HepG2 (cell line): ENCODE results near the gene ZG16. TPM values are rescaled to one million over a fixed set of nuclear protein-coding genes. Genes with fewer than 3 reads are reported as not detected.

Source experiments
- AKAP8 ChIP-seq: sonication (generic); formaldehyde crosslinking; IDR thresholded peaks from 2 replicates; pipeline ENCODE4 v1.5.1; 2020; ENCODE audit warnings: mild to moderate bottlenecking, missing genetic modification reagents
- ARID5B ChIP-seq: IDR thresholded peaks from 2 replicates; pipeline ENCODE4 v1.4.0; 2020; ENCODE audit warnings: mild to moderate bottlenecking, missing genetic modification reagents
- CHD4 ChIP-seq: fragments of 200-600 bp; sonication (generic); IDR thresholded peaks from 2 replicates; pipeline ENCODE4 v1.7.0; 2017; ENCODE audit warnings: mild to moderate bottlenecking, low read length, borderline replicate concordance
- ELF3 ChIP-seq: IDR thresholded peaks from 2 replicates; pipeline ENCODE4 v1.6.1; 2016; ENCODE audit warnings: missing genetic modification reagents, missing compliant biosample characterization
- ETV5 ChIP-seq: IDR thresholded peaks from 2 replicates; pipeline ENCODE4 v1.6.1; 2018; ENCODE audit warnings: missing biosample characterization, missing genetic modification reagents, inconsistent platforms, borderline replicate concordance
- MXD3 ChIP-seq: IDR thresholded peaks from 2 replicates; pipeline ENCODE4 v1.6.1; 2016; ENCODE audit warnings: mild to moderate bottlenecking, missing biosample characterization, missing genetic modification reagents
- MYPOP ChIP-seq: sonication (generic); formaldehyde crosslinking; IDR thresholded peaks from 2 replicates; pipeline ENCODE4 v1.8.1; 2023; ENCODE audit warnings: mild to moderate bottlenecking, moderate library complexity, missing genetic modification reagents
- NCOA2 ChIP-seq: sonication (generic); formaldehyde crosslinking; IDR thresholded peaks from 2 replicates; pipeline ENCODE4 v1.8.0; 2022; ENCODE audit warnings: inconsistent platforms
- NFATC3 ChIP-seq: sonication (generic); formaldehyde crosslinking; IDR thresholded peaks from 2 replicates; pipeline ENCODE4 v1.5.1; 2020; ENCODE audit warnings: mild to moderate bottlenecking, missing genetic modification reagents
- NKX3-1 ChIP-seq: sonication (generic); formaldehyde crosslinking; IDR thresholded peaks from 2 replicates; pipeline ENCODE4 v1.5.0; 2020; ENCODE audit warnings: missing genetic modification reagents
- PAF1 ChIP-seq: IDR thresholded peaks from 2 replicates; pipeline ENCODE4 v1.6.1; 2016; ENCODE audit warnings: missing genetic modification reagents, missing compliant biosample characterization
- PREB ChIP-seq: sonication (generic); formaldehyde crosslinking; IDR thresholded peaks from 2 replicates; pipeline ENCODE4 v1.4.0; 2020; ENCODE audit warnings: missing genetic modification reagents
- RELA ChIP-seq: sonication (generic); formaldehyde crosslinking; IDR thresholded peaks from 2 replicates; pipeline ENCODE4 v1.4.0; 2020; ENCODE audit warnings: missing genetic modification reagents
- REXO4 ChIP-seq: sonication (generic); formaldehyde crosslinking; IDR thresholded peaks from 2 replicates; pipeline ENCODE4 v1.8.0; 2022; ENCODE audit warnings: missing genetic modification reagents, mild to moderate bottlenecking, borderline replicate concordance
- SRSF9 ChIP-seq: fragments of 200-400 bp; formaldehyde crosslinking; IDR thresholded peaks from 2 replicates; pipeline ENCODE4 v1.6.1; 2018; ENCODE audit warnings: borderline replicate concordance, mild to moderate bottlenecking, low read depth, low read length; ENCODE audit not compliant: insufficient read depth, poor library complexity, severe bottlenecking
- STAG1 ChIP-seq: sonication (generic); formaldehyde crosslinking; IDR thresholded peaks from 2 replicates; pipeline ENCODE4 v1.4.0; 2020; ENCODE audit warnings: missing genetic modification reagents
- ZBTB39 ChIP-seq: sonication (generic); formaldehyde crosslinking; IDR thresholded peaks from 2 replicates; pipeline ENCODE4 v1.5.0; 2020; ENCODE audit warnings: missing genetic modification reagents
- ZNF232 ChIP-seq: sonication (generic); formaldehyde crosslinking; IDR thresholded peaks from 2 replicates; pipeline ENCODE4 v1.4.0; 2020; ENCODE audit warnings: missing genetic modification reagents, borderline replicate concordance
- ZNF501 ChIP-seq: sonication (generic); formaldehyde crosslinking; IDR thresholded peaks from 2 replicates; pipeline ENCODE4 v1.5.1; 2020; ENCODE audit warnings: mild to moderate bottlenecking, moderate library complexity, missing genetic modification reagents
- ZNF614 ChIP-seq: IDR thresholded peaks from 2 replicates; pipeline ENCODE4 v1.6.1; 2018; ENCODE audit warnings: missing biosample characterization, missing genetic modification reagents, inconsistent platforms, borderline replicate concordance
- ZSCAN25 ChIP-seq: sonication (generic); formaldehyde crosslinking; IDR thresholded peaks from 2 replicates; pipeline ENCODE4 v1.8.0; 2022; ENCODE audit warnings: mild to moderate bottlenecking, missing genetic modification reagents
- polyA plus RNA-seq, 8 experiments: library from polyadenylated mRNA; depleted of rRNA in 3 of 8; stranded (reverse) in 7 of 8; unstranded in 1 of 8; fragments of >200 nt; fragmentation: Illumina TruSeq in 4 of 8; extraction: Trizol in 4 of 8; gene quantifications; 2 replicates each; pipeline versions ENCODE4 v1.2.1 to v1.2.3, GENCODE V29; 2011 to 2016; ENCODE audit warnings: low read depth in 4 of 8, missing spikeins in 1 of 8, mixed read lengths in 1 of 8; ENCODE audit not compliant: insufficient read depth in 1 of 8
- total RNA-seq, 5 experiments: library from RNA; depleted of rRNA; stranded (reverse); fragments of >200 nt; fragmentation: Illumina TruSeq; extraction: Trizol; gene quantifications; 2 replicates each; pipeline ENCODE4 v1.2.3, GENCODE V29; 2016; ENCODE audit warnings: low read depth in 1 of 5

Gene ZG16
- total and polyA plus RNA-seq, 2 of the 13 experiments (the other 11 are each of a cell fraction or from before 2014, with no cell fraction given), result 0.04 to 0.07 TPM

GRCh38 chr16:29765167-29766032, 12.7 kb upstream of the ZG16 start (continued):
- TF ChIP-seq PREB (CRISPR knock-in tag) (no peak), ZBTB39 (CRISPR knock-in tag) (no peak), SRSF9 (no peak), ZNF614 (no peak), ZSCAN25 (CRISPR knock-in tag) (peak; percentile 89), REXO4 (CRISPR knock-in tag) (no peak), NCOA2 (CRISPR knock-in tag) (peak; percentile 97), ZNF501 (CRISPR knock-in tag) (peak; percentile 94), MYPOP (CRISPR knock-in tag) (peak; percentile 93), NFATC3 (peak; percentile 76; the same call in 1 of the 2 replicates), ZNF232 (peak; percentile 94; the same call in 1 of the 2 replicates), RELA (CRISPR knock-in tag) (0 out of 2 replicates have a peak, but pooled peaks have one; percentile 55), ELF3 (CRISPR knock-in tag) (peak; percentile 80; the same call in 1 of the 2 replicates), ETV5 (CRISPR knock-in tag) (peak; percentile 99), STAG1 (CRISPR knock-in tag) (peak; percentile 45), PAF1 (CRISPR knock-in tag) (no peak), NKX3-1 (no peak), MXD3 (0 out of 2 replicates have a peak, but pooled peaks have one; percentile 64), CHD4 (no peak), ARID5B (peak; percentile 98), AKAP8 (CRISPR knock-in tag) (no peak)
